Small intestine (tissue), 16 donors: ENCODE data around the gene EEF1AKMT4. TPM values are rescaled to one million over a fixed set of nuclear protein-coding genes. Genes with fewer than 3 reads are reported as not detected.

Experiments used
- DNase-seq, 2 donors: peaks; one replicate each; pipeline versions ENCODE4 v3.0.0 to v3.0.0-alpha.2; 2013
- FAIRE-seq: peaks from 2 replicates; lab custom pipeline; 2012; peaks lifted over from hg19 to GRCh38; lab: Jason Lieb, UNC
- H3K27ac ChIP-seq, 3 donors: one replicate each; pipeline ENCODE4 v1.5.1; 2013; ENCODE audit warnings: low read length in 2 of 3, mild to moderate bottlenecking in 2 of 3, control low read depth in 1 of 3, inconsistent platforms in 1 of 3, low read depth in 1 of 3, moderate library complexity in 1 of 3
- H3K27me3 ChIP-seq, 3 donors: one replicate each; pipeline ENCODE4 v1.6.1; 2013; ENCODE audit warnings: low read length in 3 of 3, inconsistent platforms in 1 of 3; ENCODE audit not compliant: control insufficient read depth in 3 of 3, insufficient read depth in 3 of 3
- H3K36me3 ChIP-seq, 3 donors: one replicate each; pipeline ENCODE4 v1.6.1; 2013; ENCODE audit warnings: low read length in 3 of 3, inconsistent platforms in 1 of 3, low read depth in 1 of 3, mild to moderate bottlenecking in 1 of 3, moderate library complexity in 1 of 3; ENCODE audit not compliant: control insufficient read depth in 3 of 3, insufficient read depth in 2 of 3
- H3K4me1 ChIP-seq, 3 donors: one replicate each; pipeline ENCODE4 v1.6.1; 2013; ENCODE audit warnings: low read length in 2 of 3, inconsistent platforms in 1 of 3, low read depth in 1 of 3, mild to moderate bottlenecking in 1 of 3, moderate library complexity in 1 of 3; ENCODE audit not compliant: control insufficient read depth in 3 of 3, insufficient read depth in 2 of 3
- H3K4me3 ChIP-seq, 3 donors: one replicate each; pipeline ENCODE4 v1.5.1; 2013; ENCODE audit warnings: low read length in 3 of 3, control low read depth in 1 of 3, inconsistent platforms in 1 of 3, low read depth in 1 of 3, mild to moderate bottlenecking in 1 of 3, moderate library complexity in 1 of 3
- H3K9me3 ChIP-seq, 2 donors: one replicate each; pipeline ENCODE4 v1.6.1; 2013; ENCODE audit warnings: low read depth in 1 of 2, low read length in 1 of 2; ENCODE audit not compliant: control insufficient read depth in 2 of 2, insufficient read depth in 1 of 2
- WGBS, 3 donors: extraction: QIAGEN DNeasy Blood & Tissue Kit; methylation state at CpG; one replicate each; pipeline ENCODE4 v1.1.7; 2013; 5-methylcytosine and 5-hydroxymethylcytosine counted together
- long read RNA-seq, 10 donors: transcript quantifications; one replicate each; lab custom pipeline, GENCODE V29; 2026
- polyA plus RNA-seq, 4 donors: library from polyadenylated mRNA; stranded (reverse) in 3 of 4; unstranded in 1 of 4; fragments of 200-250 nt in 3 of 4; fragments of 120-200 nt in 1 of 4; gene quantifications; one replicate each; pipeline versions ENCODE4 v1.2.1 to v1.2.3, GENCODE V29; 2013
- donor health status: healthy with polysubstance abuse.
- donor health status: control.
- donor health status: control.
- donor health status: Bipolar disorder and iron deficiency.
- donor health status: healthy.

The EEF1AKMT4 gene
- polyA plus RNA-seq = 1 to 10 TPM; 4.9 to 9.7 (median 8.1) TPM
- long read RNA-seq, donor 1 = 0 reads
- long read RNA-seq, donor 2, partial matches to known transcripts = 0 of 1 reads
- long read RNA-seq, donor 2, other reads (novel, unspliced or antisense) = 0 of 1 reads
- long read RNA-seq, donor 3, partial matches to known transcripts = 0 of 3 reads
- long read RNA-seq, donor 3, other reads (novel, unspliced or antisense) = 0 of 3 reads
- long read RNA-seq, donor 4 = 0 reads
- long read RNA-seq, donor 5, partial matches to known transcripts = 5 of 7 reads
- long read RNA-seq, donor 5, other reads (novel, unspliced or antisense) = 0 of 7 reads
- long read RNA-seq, donor 6, transcript EEF1AKMT4-201 (3 exons, 1,823 nt) = major isoform, 5 of 5 reads
- long read RNA-seq, donor 6, partial matches to known transcripts = 0 of 5 reads
- long read RNA-seq, donor 6, other reads (novel, unspliced or antisense) = 0 of 5 reads
- long read RNA-seq, donor 7 = 0 reads
- long read RNA-seq, donor 8 = 0 reads
- long read RNA-seq, donor 9, partial matches to known transcripts = 0 of 2 reads
- long read RNA-seq, donor 9, other reads (novel, unspliced or antisense) = 0 of 2 reads
- long read RNA-seq, donor 10, transcript EEF1AKMT4-201 (3 exons, 1,823 nt) = major isoform, 6 of 6 reads
- long read RNA-seq, donor 10, partial matches to known transcripts = 0 of 6 reads
- long read RNA-seq, donor 10, other reads (novel, unspliced or antisense) = 0 of 6 reads

GRCh38 chr3:184249412-184250166, at the start of gene EEF1AKMT4:
Gene EEF1AKMT4 (plus strand): TSS chr3:184249672. CDS start chr3:184249695, 23 bp downstream.
- Histone ChIP-seq H3K4me1 (peaks cover 0 to 2% (median 0%) of the 10 kb centered on the region in 3 donors), H3K36me3 (peaks cover 5 to 11% (median 8%) of the 10 kb centered on the region in 3 donors), H3K4me3 (peak within 1 kb of the TSS; percentile 53 to 89 (median 71)), H3K27ac (peak within 1 kb of the TSS; percentile 75 to 86 (median 83)), H3K27me3 (no peaks in the 10 kb centered on the region), H3K9me3 (no peaks in the 10 kb centered on the region)
- DNase-seq (peak; percentile 97 to 98), FAIRE-seq (no peak)
- WGBS, 3 donors = 0% methylated on average over 53 to 54 of the region's 54 CpGs

- peaks cover 0 to 9% (median 0%) of the 10 kb centered on the region in 3 donors for H3K36me3 ChIP-seq
- H3K27ac ChIP-seq = no peak overlapping the region
- DNase-seq (no peak), FAIRE-seq (no peak)
- H3K4me3 ChIP-seq = no peak overlapping the region
- no peaks in the 10 kb centered on the region for H3K4me1 ChIP-seq
- H3K27me3 ChIP-seq = no peaks in the 10 kb centered on the region
- no peaks in the 10 kb centered on the region for H3K9me3 ChIP-seq
Measured at GRCh38 chr3:184200825-184201224, 48.6 kb upstream of the EEF1AKMT4 start.

GRCh38 chr3:184203526-184203925, 45.9 kb upstream of the EEF1AKMT4 start:
- Histone ChIP-seq H3K27ac (no peak overlapping the region), H3K4me1 (no peaks in the 10 kb centered on the region), H3K9me3 (no peaks in the 10 kb centered on the region), H3K27me3 (peaks cover 0 to 8% (median 0%) of the 10 kb centered on the region in 3 donors), H3K36me3 (no peaks in the 10 kb centered on the region), H3K4me3 (no peak overlapping the region)
- DNase-seq = no peak
- no peak for FAIRE-seq
- WGBS, 3 donors = 81 to 86% (median 86%) methylated on average over 8 of the region's 8 CpGs

GRCh38 chr3:184209146-184209923, 40.1 kb upstream of the EEF1AKMT4 start:
- Histone ChIP-seq H3K4me3 (no peak overlapping the region), H3K27ac (no peak overlapping the region), H3K36me3 (no peaks in the 10 kb centered on the region), H3K27me3 (peaks cover 0 to 8% (median 0%) of the 10 kb centered on the region in 3 donors), H3K4me1 (no peaks in the 10 kb centered on the region), H3K9me3 (no peaks in the 10 kb centered on the region)
- DNase-seq = no peak
- no peak for FAIRE-seq
- 53 to 69% (median 55%) methylated on average over 11 of the region's 11 CpGs for WGBS, 3 donors

GRCh38 chr3:184211297-184211696, 38.2 kb upstream of the EEF1AKMT4 start:
- Histone ChIP-seq H3K4me1 (no peaks in the 10 kb centered on the region), H3K27me3 (peaks cover 0 to 8% (median 0%) of the 10 kb centered on the region in 3 donors), H3K4me3 (no peak overlapping the region), H3K9me3 (no peaks in the 10 kb centered on the region), H3K36me3 (no peaks in the 10 kb centered on the region), H3K27ac (no peak overlapping the region)
- FAIRE-seq (no peak), DNase-seq (no peak)
- WGBS, 3 donors = 64 to 81% (median 66%) methylated on average over 5 of the region's 5 CpGs

GRCh38 chr3:184211718-184212117, 37.8 kb upstream of the EEF1AKMT4 start:
- 73 to 79% (median 76%) methylated on average over 5 of the region's 5 CpGs for WGBS, 3 donors
- FAIRE-seq = no peak

GRCh38 chr3:184218814-184219213, 30.7 kb upstream of the EEF1AKMT4 start:
- Histone ChIP-seq H3K4me1 (no peaks in the 10 kb centered on the region), H3K9me3 (no peaks in the 10 kb centered on the region), H3K36me3 (no peaks in the 10 kb centered on the region), H3K27ac (no peak overlapping the region), H3K4me3 (no peak overlapping the region), H3K27me3 (peaks cover 0 to 3% (median 0%) of the 10 kb centered on the region in 3 donors)
- DNase-seq (no peak), FAIRE-seq (no peak)
- WGBS, 3 donors = 46 to 56% (median 48%) methylated on average over 4 of the region's 4 CpGs

More at GRCh38 chr3:184211718-184212117, 37.8 kb upstream of the EEF1AKMT4 start:
- Histone ChIP-seq H3K36me3 (no peaks in the 10 kb centered on the region), H3K4me3 (no peak overlapping the region), H3K27ac (no peak overlapping the region), H3K27me3 (peaks cover 0 to 5% (median 0%) of the 10 kb centered on the region in 3 donors), H3K9me3 (no peaks in the 10 kb centered on the region), H3K4me1 (no peaks in the 10 kb centered on the region)
- no peak for DNase-seq
